Bone marrow (tissue), 2 donors: ENCODE data around the gene PCARE.

Experiments
- DNase-seq, 2 donors: peaks; one replicate each; lab custom pipeline; 2025; lab: John Stamatoyannopoulos, UW

The PCARE gene

DNA sequence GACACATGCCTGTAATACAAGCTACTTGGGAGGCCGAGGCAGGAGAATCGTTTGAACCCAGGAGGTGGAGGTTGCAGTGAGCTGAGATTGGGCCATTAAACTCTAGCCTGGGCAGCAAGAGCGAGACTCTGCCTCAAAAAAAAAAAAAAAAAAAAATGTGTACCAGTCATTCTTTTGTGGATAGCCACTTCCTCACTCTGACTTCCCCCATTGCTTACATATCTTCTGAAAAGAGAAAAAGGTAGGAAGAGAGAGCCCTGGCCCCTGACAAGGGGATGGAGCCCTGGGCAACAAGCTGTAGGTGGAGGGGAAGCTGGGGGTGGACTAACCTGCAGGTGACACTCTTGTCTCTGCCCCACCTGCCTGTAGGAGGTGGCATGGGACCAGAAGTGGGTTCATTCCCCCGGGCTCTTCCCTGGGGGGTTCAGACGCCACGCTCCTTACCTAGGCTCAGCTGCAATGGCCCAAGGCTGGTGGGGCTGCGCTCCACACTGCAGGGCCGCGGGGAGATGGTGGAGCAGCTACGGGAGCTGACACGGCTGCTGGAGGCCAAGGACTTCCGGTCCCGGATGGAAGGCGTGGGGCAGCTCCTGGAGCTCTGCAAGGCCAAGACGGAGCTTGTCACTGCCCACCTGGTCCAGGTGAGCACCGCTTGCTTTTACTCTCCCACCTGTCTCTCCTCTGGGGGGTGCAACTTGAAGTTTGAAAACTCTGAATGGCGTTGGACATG lies 39.1 kb downstream of the PCARE start:
- DNase-seq, result no peak

GRCh38 chr2:29033656-29034055 lies 40.7 kb downstream of the PCARE start:
- no peak for DNase-seq

DNA sequence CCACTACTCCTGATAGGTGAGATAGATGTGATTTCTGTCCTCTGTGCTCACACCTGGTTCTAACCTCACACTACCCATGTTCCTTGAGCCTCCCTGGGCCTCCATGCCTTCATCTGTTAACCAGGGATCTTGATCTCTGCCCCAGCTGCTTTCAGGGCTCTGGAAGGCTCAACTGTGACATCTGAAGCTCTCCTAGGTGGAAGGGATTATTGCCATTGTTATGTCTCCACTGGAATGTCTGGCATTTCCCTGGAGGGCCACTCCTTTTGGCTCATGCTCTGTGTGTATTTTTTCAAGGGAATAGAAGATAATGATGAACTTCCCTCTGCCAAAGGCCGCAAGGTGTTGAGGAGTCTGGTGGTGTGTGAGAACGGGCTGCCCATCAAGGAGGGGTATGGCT lies 41.2 kb downstream of the PCARE start:
- DNase-seq, result no peak

- no peak for DNase-seq
Observed at GRCh38 chr2:29032189-29032588, 42.1 kb downstream of the PCARE start.

DNA sequence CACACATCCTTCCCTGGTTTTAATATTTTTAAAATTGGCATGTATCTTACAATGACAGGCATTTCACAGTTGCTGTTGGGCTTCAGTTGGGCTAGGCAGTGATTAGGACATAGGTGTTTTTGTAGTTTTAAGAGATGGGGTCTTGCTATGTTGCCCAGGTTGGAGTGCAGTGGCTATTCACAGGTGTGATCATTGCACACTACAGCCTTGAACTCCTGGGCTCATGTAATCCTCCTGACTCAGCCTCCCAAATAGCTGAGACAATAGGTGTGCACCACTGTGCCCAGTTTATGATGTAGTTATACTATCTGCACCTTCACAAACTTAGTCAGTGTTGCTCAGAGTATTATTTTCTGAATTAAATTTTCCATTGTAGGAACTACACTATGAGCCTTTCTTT lies 43.3 kb downstream of the PCARE start:
- DNase-seq, result no peak

GRCh38 chr2:29025711-29026110 lies 48.6 kb downstream of the PCARE start:
- no peak for DNase-seq

GRCh38 chr2:29024882-29025430 lies 49.4 kb downstream of the PCARE start:
- DNase-seq, result no peak

- no peak for DNase-seq
Observed at GRCh38 chr2:29023188-29023587, 51.1 kb downstream of the PCARE start.

DNA sequence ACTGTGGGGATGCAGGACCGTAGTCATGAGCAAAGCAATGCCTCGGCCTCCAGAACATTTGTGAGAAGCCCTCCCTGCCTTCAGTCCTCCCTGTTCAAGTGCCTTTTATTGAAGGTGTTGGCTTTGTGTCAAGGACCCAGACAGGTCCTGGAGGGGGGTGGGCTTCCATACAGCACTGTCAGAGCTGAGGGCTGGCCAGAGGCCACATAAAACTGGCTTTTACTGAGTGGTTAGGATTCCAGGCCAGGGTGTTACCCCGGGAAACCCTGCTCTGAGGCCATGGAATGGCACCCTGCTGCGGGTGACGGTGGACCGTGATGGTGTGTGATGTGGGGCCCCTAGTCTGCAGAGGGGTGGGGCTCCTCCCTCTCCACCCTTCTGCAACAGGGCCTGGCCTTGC lies 51.6 kb downstream of the PCARE start:
- DNase-seq, result no peak

GRCh38 chr2:29021886-29022285 lies 52.4 kb downstream of the PCARE start:
- no peak for DNase-seq

DNA sequence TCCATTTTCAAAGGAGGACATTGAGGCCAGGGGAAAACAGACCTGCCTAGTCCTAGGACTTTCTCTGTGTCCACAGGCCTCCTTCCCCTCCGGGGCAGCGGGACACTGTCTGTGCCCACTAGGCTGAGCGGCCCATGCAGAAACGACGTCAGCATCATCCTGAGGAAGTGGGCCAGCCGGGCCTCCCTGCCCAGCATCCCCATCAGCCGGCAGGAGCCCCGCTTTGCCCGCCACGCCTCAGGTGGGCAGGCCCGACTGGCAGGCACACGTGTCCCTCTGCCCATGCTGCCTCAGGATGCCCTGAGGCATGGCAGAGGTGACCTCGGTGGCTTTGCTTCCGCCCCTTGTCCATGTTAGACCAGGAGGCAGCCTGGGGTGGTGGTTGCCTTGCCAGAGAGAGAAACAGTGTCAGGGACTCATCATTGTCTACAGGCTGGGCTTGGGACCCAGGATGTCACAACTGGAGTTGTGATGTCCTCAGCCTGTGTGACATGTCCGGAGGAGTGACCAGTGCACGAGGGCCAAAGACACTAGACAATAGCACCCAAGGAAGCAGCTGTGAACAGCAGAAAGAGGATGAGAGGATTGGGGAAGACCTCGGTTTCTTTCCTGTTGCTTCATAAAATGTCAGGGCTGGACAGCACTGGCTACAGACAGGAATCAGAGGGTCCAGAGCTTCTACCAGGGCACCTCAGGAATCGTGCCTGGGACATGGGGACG lies 56.4 kb downstream of the PCARE start:
- no peak for DNase-seq

- DNase-seq, result no peak
Observed at GRCh38 chr2:29016504-29016903, 57.8 kb downstream of the PCARE start.

GRCh38 chr2:29015701-29016470 lies 58.4 kb downstream of the PCARE start:
- DNase-seq, result no peak

- peak in 1 of 2 donors; percentile 81 for DNase-seq
Observed at GRCh38 chr2:29014811-29015421, 59.4 kb downstream of the PCARE start.

- no peak for DNase-seq
Observed at GRCh38 chr2:29014331-29014730, 60.0 kb downstream of the PCARE start.

GRCh38 chr2:29013057-29013780 lies 61.1 kb downstream of the PCARE start:
- DNase-seq, result no peak

DNA sequence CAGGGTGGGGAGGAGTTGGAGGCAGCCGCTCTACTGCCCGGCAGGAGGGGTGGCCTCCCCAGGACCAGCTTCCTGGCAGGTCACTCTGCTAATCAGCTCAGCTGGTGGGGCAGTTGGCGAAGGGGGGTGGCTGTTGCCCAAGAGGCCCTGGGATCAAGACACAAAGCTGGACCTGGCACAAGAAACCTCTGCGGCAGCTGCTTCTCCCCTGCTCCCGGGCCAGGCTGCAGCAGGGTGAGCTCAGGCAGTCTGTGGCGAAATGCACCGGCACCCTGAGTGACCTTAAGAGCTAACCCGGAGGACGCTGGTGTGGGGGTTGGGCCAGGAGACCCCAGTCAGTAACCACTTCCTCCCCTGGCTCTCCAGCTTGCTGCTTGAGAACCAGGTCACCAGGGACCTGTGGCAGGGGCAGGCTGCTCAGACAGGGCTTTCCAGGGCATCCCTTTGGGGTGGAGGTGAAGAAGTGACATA lies 62.1 kb downstream of the PCARE start:
- DNase-seq, result peak in 1 of 2 donors; percentile 26
